Spleen (tissue), 7 donors: ENCODE measurements around the gene GGT1.
"Not testable (repeated sequence)": the region's sequence is repeated elsewhere in the genome, so short reads cannot be mapped to it uniquely, and the experiment has no call there.

Source experiments
- CTCF ChIP-seq, 11 experiments: fragments of 200-600 bp in 7 of 11; fragments of 450-650 bp in 4 of 11; sonication (generic) in 4 of 11; IDR thresholded peaks in 8 of 11; conservative IDR thresholded peaks in 3 of 11; 1 replicate in 7 of 11; 2 replicates in 4 of 11; pipeline versions ENCODE4 v1.4.0 to v1.8.0; 2016 to 2021; ENCODE audit warnings: antibody characterized with exemption in 11 of 11, inconsistent platforms in 4 of 11, mild to moderate bottlenecking in 1 of 11
- POLR2A ChIP-seq, 3 donors: fragments of 450-650 bp; IDR thresholded peaks; one replicate each; pipeline ENCODE4 v1.5.1; 2017; ENCODE audit warnings: antibody characterized with exemption in 3 of 3, mild to moderate bottlenecking in 1 of 3
- donor health status: DM: no; HTN: no; CAD: no; lungs with moderate emphysema.
- donor health status: DM: no; HTN: no; CAD: no.
- donor health status: DM: no; HTN: no; CAD: no.

DNA sequence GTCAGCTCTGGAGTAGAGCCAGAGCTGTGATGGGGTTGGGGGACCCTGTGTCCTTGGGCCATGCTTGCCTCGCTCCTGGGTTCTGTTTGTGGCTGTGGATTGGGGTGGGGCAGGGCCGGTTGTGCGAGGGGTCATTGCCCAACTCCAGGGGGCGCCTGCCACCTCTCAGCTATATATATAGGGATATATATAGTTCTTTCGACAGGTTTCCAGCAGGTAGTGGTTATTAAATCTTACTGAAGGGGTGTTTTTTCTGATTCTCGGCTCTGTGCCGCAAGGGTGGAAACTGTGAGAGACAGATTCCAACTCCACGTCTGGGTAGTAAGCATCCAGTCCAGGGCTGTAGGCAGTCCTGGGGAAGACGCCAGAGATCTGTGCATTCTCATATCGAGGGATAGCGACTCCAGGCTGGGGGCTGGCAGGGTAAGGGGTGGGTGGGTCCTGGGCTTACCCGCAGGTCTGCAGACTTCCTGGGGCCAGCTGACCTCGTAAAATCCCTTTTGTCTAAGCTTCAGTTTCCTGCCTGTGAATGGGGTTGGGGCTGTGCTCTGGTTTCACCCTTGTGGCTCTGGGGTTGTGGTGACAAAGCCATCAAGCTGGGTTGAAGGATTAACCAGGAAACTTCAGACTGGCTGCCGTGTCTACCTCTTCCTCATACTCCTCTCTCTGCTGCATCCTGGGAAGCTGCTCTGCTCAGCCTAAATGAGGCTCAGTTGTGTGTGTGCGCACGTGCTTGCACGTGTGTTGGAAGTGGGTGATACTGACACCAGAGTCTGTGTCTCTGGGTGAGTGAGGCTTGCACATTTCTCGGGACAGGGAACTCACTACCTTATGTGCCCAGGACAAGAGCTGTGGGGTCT lies 1.0 kb downstream of the GGT1 start:
- not testable (repeated sequence) for TF ChIP-seq CTCF (IDR thresholded peaks at IDR 0.05 in 8 of 11, conservative IDR thresholded peaks at IDR 0.05 in 3 of 11); POLR2A (IDR thresholded peaks at IDR 0.05)
